ENCODE measurements around the gene AUTS2.

GRCh38 chr7:70582927-70583895 lies 984.9 kb downstream of the AUTS2 start:
- TF ChIP-seq EZH2 (IDR thresholded peaks at IDR 0.05; ENCODE audit: low read length) (no peak), CTCF (optimal IDR thresholded peaks at IDR 0.05 in 1 of 3, IDR thresholded peaks at IDR 0.05 in 1 of 3, conservative IDR thresholded peaks at IDR 0.05 in 1 of 3; ENCODE audit: extremely low read depth in 1 of 3, insufficient read depth in 2 of 3, low read length in 3 of 3) (no peak)
